ENCODE data around the gene TRERF1. TPM values are rescaled to one million over a fixed set of nuclear protein-coding genes. Genes with fewer than 3 reads are reported as not detected.

TRERF1 gene
- total RNA-seq, 1 experiment from 2014 or later, result 22.3 TPM

DNA sequence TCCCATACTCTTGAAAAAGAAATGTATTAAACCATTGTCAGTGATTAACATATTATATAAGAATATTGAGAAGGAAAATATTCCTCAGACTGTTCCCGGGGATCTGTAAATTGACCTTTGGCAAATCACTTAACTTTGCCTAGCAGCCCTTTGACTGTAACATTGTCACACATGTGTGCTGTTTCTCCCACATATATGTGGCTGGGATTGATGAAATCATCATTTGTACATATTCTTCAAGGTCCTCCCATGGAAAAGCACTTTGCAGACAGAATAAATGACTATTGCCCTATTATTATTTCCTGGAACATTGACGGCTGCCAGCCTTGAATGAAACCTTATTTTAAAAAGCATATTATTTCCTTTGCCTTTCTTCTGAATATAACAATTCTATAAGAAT lies 36.4 kb upstream of the TRERF1 start:
- Mint-ChIP-seq H3K9me3 (no peaks in the 10 kb centered on the region), H3K4me1 (no peaks in the 10 kb centered on the region), H3K27ac (no peak overlapping the region), H3K36me3 (no peaks in the 10 kb centered on the region), H3K4me3 (no peak overlapping the region), H3K27me3 (ENCODE audit: low read depth) (peaks cover 4% of the 10 kb centered on the region)
- no peak for ATAC-seq
- DNase-seq (ENCODE audit: low spot score), result no peak
- ChIA-PET POLR2A (no interaction called here), CTCF (interaction anchor here (1.2 kb wide), 1 partner anchor 59 kb away, joined by 3 read pairs; no protein-coding TSS in a partner anchor)
- TF ChIP-seq ZNF423 (CRISPR knock-in tag; IDR thresholded peaks at IDR 0.05), result no peak
- no peak for TF ChIP-seq TP53 (CRISPR knock-in tag; IDR thresholded peaks at IDR 0.05)
- TF ChIP-seq SP1 (CRISPR knock-in tag; conservative IDR thresholded peaks at IDR 0.05), result no peak
- TF ChIP-seq NFATC4 (CRISPR knock-in tag; IDR thresholded peaks at IDR 0.05), result no peak
- TF ChIP-seq MXD4 (CRISPR knock-in tag; IDR thresholded peaks at IDR 0.05; ENCODE audit: borderline replicate concordance), result no peak
- TF ChIP-seq, protein P1, sequence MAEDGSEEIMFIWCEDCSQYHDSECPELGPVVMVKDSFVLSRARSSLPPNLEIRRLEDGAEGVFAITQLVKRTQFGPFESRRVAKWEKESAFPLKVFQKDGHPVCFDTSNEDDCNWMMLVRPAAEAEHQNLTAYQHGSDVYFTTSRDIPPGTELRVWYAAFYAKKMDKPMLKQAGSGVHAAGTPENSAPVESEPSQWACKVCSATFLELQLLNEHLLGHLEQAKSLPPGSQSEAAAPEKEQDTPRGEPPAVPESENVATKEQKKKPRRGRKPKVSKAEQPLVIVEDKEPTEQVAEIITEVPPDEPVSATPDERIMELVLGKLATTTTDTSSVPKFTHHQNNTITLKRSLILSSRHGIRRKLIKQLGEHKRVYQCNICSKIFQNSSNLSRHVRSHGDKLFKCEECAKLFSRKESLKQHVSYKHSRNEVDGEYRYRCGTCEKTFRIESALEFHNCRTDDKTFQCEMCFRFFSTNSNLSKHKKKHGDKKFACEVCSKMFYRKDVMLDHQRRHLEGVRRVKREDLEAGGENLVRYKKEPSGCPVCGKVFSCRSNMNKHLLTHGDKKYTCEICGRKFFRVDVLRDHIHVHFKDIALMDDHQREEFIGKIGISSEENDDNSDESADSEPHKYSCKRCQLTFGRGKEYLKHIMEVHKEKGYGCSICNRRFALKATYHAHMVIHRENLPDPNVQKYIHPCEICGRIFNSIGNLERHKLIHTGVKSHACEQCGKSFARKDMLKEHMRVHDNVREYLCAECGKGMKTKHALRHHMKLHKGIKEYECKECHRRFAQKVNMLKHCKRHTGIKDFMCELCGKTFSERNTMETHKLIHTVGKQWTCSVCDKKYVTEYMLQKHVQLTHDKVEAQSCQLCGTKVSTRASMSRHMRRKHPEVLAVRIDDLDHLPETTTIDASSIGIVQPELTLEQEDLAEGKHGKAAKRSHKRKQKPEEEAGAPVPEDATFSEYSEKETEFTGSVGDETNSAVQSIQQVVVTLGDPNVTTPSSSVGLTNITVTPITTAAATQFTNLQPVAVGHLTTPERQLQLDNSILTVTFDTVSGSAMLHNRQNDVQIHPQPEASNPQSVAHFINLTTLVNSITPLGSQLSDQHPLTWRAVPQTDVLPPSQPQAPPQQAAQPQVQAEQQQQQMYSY (CRISPR knock-in tag; IDR thresholded peaks at IDR 0.05), result no peak
- no peak for TF ChIP-seq TCF7 (CRISPR knock-in tag; IDR thresholded peaks at IDR 0.05; ENCODE audit: low read depth)
- no peak for TF ChIP-seq ESRRA (CRISPR knock-in tag; IDR thresholded peaks at IDR 0.05; ENCODE audit: borderline replicate concordance)
- TF ChIP-seq JUN (CRISPR knock-in tag; IDR thresholded peaks at IDR 0.05), result no peak
- no peak for TF ChIP-seq STAT6 (CRISPR knock-in tag; conservative IDR thresholded peaks at IDR 0.05; ENCODE audit: low read depth)
- TF ChIP-seq CREM (CRISPR knock-in tag; IDR thresholded peaks at IDR 0.05), result no peak
- TF ChIP-seq EMX1 (CRISPR knock-in tag; IDR thresholded peaks at IDR 0.05), result no peak
- TF ChIP-seq ZNF232 (CRISPR knock-in tag; IDR thresholded peaks at IDR 0.05), result no peak
- no peak for TF ChIP-seq E2F5 (CRISPR knock-in tag; IDR thresholded peaks at IDR 0.05)
- TF ChIP-seq ZNF219 (CRISPR knock-in tag; IDR thresholded peaks at IDR 0.05; ENCODE audit: borderline replicate concordance), result no peak

- Mint-ChIP-seq H3K9me3 (no peaks in the 10 kb centered on the region), H3K27me3 (ENCODE audit: low read depth) (peaks cover 4% of the 10 kb centered on the region), H3K4me3 (no peak overlapping the region), H3K27ac (no peak overlapping the region), H3K4me1 (no peaks in the 10 kb centered on the region), H3K36me3 (no peaks in the 10 kb centered on the region)
- CTCF ChIA-PET, result interaction anchor here (1.6 kb wide), 1 partner anchor 63 kb away, joined by 8 read pairs; no protein-coding TSS in a partner anchor
- DNase-seq (ENCODE audit: low spot score) (no peak), ATAC-seq (no peak)
- POLR2A ChIA-PET, result no interaction called here
- no peak for TF ChIP-seq TEAD4 (CRISPR knock-in tag; IDR thresholded peaks at IDR 0.05)
- TF ChIP-seq ZNF423 (CRISPR knock-in tag; IDR thresholded peaks at IDR 0.05), result no peak
- TF ChIP-seq ATF2 (CRISPR knock-in tag; IDR thresholded peaks at IDR 0.05; ENCODE audit: borderline replicate concordance, low read depth), result no peak
- TF ChIP-seq, protein P2, sequence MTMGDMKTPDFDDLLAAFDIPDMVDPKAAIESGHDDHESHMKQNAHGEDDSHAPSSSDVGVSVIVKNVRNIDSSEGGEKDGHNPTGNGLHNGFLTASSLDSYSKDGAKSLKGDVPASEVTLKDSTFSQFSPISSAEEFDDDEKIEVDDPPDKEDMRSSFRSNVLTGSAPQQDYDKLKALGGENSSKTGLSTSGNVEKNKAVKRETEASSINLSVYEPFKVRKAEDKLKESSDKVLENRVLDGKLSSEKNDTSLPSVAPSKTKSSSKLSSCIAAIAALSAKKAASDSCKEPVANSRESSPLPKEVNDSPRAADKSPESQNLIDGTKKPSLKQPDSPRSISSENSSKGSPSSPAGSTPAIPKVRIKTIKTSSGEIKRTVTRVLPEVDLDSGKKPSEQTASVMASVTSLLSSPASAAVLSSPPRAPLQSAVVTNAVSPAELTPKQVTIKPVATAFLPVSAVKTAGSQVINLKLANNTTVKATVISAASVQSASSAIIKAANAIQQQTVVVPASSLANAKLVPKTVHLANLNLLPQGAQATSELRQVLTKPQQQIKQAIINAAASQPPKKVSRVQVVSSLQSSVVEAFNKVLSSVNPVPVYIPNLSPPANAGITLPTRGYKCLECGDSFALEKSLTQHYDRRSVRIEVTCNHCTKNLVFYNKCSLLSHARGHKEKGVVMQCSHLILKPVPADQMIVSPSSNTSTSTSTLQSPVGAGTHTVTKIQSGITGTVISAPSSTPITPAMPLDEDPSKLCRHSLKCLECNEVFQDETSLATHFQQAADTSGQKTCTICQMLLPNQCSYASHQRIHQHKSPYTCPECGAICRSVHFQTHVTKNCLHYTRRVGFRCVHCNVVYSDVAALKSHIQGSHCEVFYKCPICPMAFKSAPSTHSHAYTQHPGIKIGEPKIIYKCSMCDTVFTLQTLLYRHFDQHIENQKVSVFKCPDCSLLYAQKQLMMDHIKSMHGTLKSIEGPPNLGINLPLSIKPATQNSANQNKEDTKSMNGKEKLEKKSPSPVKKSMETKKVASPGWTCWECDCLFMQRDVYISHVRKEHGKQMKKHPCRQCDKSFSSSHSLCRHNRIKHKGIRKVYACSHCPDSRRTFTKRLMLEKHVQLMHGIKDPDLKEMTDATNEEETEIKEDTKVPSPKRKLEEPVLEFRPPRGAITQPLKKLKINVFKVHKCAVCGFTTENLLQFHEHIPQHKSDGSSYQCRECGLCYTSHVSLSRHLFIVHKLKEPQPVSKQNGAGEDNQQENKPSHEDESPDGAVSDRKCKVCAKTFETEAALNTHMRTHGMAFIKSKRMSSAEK (CRISPR knock-in tag; IDR thresholded peaks at IDR 0.05; ENCODE audit: borderline replicate concordance), result no peak
- no peak for TF ChIP-seq CTCF (IDR thresholded peaks at IDR 0.05)
Measured at GRCh38 chr6:42484261-42484660, 32.5 kb upstream of the TRERF1 start.

All from WTC11 (cell line).